Muscle of leg (tissue), 16 donors: Measurements from ENCODE around the gene PURA. TPM values are rescaled to one million over a fixed set of nuclear protein-coding genes. Genes with fewer than 3 reads are reported as not detected.

Experiments
- DNase-seq: peaks from one replicate; pipeline ENCODE4 v3.0.0; 2013
- H3K27ac ChIP-seq: one replicate; pipeline ENCODE4 v1.5.1; 2013; ENCODE audit warnings: mild to moderate bottlenecking, low read length, control low read depth
- H3K27me3 ChIP-seq: one replicate; pipeline ENCODE4 v1.6.1; 2013; ENCODE audit warnings: low read length; ENCODE audit not compliant: control insufficient read depth, insufficient read depth
- H3K36me3 ChIP-seq: one replicate; pipeline ENCODE4 v1.6.1; 2013; ENCODE audit warnings: low read length; ENCODE audit not compliant: control insufficient read depth, insufficient read depth
- H3K4me1 ChIP-seq: one replicate; pipeline ENCODE4 v1.6.1; 2013; ENCODE audit warnings: low read length; ENCODE audit not compliant: control insufficient read depth, insufficient read depth
- H3K4me3 ChIP-seq: one replicate; pipeline ENCODE4 v1.5.1; 2013; ENCODE audit warnings: low read length, control low read depth
- H3K9me3 ChIP-seq: replicated peaks from 2 replicates; pipeline ENCODE4 v1.6.1; 2013; ENCODE audit warnings: low read depth, low read length; ENCODE audit not compliant: control insufficient read depth
- WGBS: methylation state at CpG from one replicate; pipeline ENCODE4 v1.1.5; 2013; ENCODE audit warnings: missing lambda C conversion rate; ENCODE audit not compliant: insufficient coverage; 5-methylcytosine and 5-hydroxymethylcytosine counted together
- long read RNA-seq, 11 donors: transcript quantifications; one replicate each; lab custom pipeline, GENCODE V29; 2026
- polyA plus RNA-seq, 8 donors: library from polyadenylated mRNA; unstranded; fragments of 120-200 nt; gene quantifications; one replicate each; pipeline versions ENCODE4 v1.2.1 to v1.2.3, GENCODE V29; 2013; ENCODE audit warnings: inconsistent platforms in 1 of 8, low replicate concordance in 1 of 8; ENCODE audit not compliant: insufficient read length in 8 of 8, insufficient read depth in 1 of 8
- total RNA-seq: library from RNA; stranded (reverse); fragments of 120-200 nt; gene quantifications from one replicate; pipeline ENCODE4 v1.2.4, GENCODE V29; 2013

The PURA gene
- total RNA-seq (12.5 TPM), polyA plus RNA-seq (10 to 100 TPM in 2 of 8 donors, 1 to 10 TPM in 6; 5.9 to 10.3 (median 8.0) TPM)
- long read RNA-seq, donor 1, full-length matches to known transcripts: 15 of 15 reads
- long read RNA-seq, donor 1, partial matches to known transcripts: 0 of 15 reads
- long read RNA-seq, donor 1, other reads (novel, unspliced or antisense): 0 of 15 reads
- long read RNA-seq, donor 2, full-length matches to known transcripts: 3 of 3 reads
- long read RNA-seq, donor 2, partial matches to known transcripts: 0 of 3 reads
- long read RNA-seq, donor 2, other reads (novel, unspliced or antisense): 0 of 3 reads
- long read RNA-seq, donor 3, full-length matches to known transcripts: 16 of 16 reads
- long read RNA-seq, donor 3, partial matches to known transcripts: 0 of 16 reads
- long read RNA-seq, donor 3, other reads (novel, unspliced or antisense): 0 of 16 reads
- long read RNA-seq, donor 4, full-length matches to known transcripts: 9 of 9 reads
- long read RNA-seq, donor 4, partial matches to known transcripts: 0 of 9 reads
- long read RNA-seq, donor 4, other reads (novel, unspliced or antisense): 0 of 9 reads
- long read RNA-seq, donor 5, full-length matches to known transcripts: 42 of 42 reads
- long read RNA-seq, donor 5, partial matches to known transcripts: 0 of 42 reads
- long read RNA-seq, donor 5, other reads (novel, unspliced or antisense): 0 of 42 reads
- long read RNA-seq, donor 6, full-length matches to known transcripts: 23 of 23 reads
- long read RNA-seq, donor 6, partial matches to known transcripts: 0 of 23 reads
- long read RNA-seq, donor 6, other reads (novel, unspliced or antisense): 0 of 23 reads
- long read RNA-seq, donor 7, full-length matches to known transcripts: 20 of 20 reads
- long read RNA-seq, donor 7, partial matches to known transcripts: 0 of 20 reads
- long read RNA-seq, donor 7, other reads (novel, unspliced or antisense): 0 of 20 reads
- long read RNA-seq, donor 8, full-length matches to known transcripts: 31 of 31 reads
- long read RNA-seq, donor 8, partial matches to known transcripts: 0 of 31 reads
- long read RNA-seq, donor 8, other reads (novel, unspliced or antisense): 0 of 31 reads
- long read RNA-seq, donor 9, full-length matches to known transcripts: 21 of 21 reads
- long read RNA-seq, donor 9, partial matches to known transcripts: 0 of 21 reads
- long read RNA-seq, donor 9, other reads (novel, unspliced or antisense): 0 of 21 reads
- long read RNA-seq, donor 10, full-length matches to known transcripts: 44 of 44 reads
- long read RNA-seq, donor 10, partial matches to known transcripts: 0 of 44 reads
- long read RNA-seq, donor 10, other reads (novel, unspliced or antisense): 0 of 44 reads
- long read RNA-seq, donor 11, full-length matches to known transcripts: 30 of 30 reads
- long read RNA-seq, donor 11, partial matches to known transcripts: 0 of 30 reads
- long read RNA-seq, donor 11, other reads (novel, unspliced or antisense): 0 of 30 reads

DNA sequence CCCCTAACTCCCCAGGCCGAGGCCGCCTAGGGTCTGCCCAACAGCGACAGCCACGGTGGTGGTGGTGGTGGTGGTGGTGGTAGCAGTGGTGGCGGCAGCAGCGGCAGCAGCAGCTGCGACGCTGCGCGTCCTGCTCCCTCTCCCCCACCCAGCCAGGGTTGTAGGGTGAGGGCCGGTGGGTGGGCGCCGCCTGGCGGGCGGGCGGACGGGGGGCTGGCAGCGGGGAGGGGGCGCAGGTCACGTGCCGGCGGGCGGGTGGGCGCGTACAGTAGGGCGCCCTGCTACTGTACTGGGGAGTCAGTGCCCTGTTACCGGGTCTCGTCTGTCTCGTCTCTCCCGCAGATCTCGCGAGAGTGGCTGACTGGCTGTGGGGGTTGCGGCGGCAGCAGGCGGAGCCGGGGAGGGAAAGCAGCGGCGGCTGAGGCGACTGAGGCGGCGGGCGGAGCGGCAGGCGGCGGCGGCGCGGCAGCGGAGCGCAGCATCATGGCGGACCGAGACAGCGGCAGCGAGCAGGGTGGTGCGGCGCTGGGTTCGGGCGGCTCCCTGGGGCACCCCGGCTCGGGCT, at the start of gene PURA:
PURA (plus strand) TSS at position 411 of the 565 bp plus-strand sequence; CDS start at position 484, 73 bp downstream.
- no peaks in the 10 kb centered on the region for H3K9me3 ChIP-seq
- H3K36me3 ChIP-seq: no peaks in the 10 kb centered on the region
- peak within 1 kb of the TSS; percentile 81 for H3K4me3 ChIP-seq
- DNase-seq: peak; percentile 97
- H3K27ac ChIP-seq: peak within 1 kb of the TSS; percentile 78
- H3K4me1 ChIP-seq: peaks cover 18% of the 10 kb centered on the region
- H3K27me3 ChIP-seq: peaks cover 30% of the 10 kb centered on the region
- under 1% methylated on average over 42 of the region's 60 CpGs for WGBS

DNA sequence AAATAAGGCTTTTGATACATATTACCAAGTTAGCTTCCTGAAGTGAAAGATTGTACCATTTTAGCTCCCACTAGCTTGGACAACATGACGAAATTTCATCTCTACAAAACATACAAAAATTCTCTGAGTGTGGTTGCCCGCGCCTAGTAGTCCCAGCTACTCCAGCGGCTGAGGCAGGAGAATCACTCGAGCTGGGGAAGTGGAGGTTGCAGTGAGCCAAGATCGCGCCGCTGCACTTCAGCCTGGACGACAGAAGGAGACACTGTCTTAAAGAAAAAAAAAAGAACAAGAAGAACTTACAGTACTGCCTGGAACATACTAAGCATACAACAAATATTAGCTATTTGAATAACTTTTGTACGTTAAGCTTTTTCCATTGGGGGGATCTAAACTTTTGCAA, 41.1 kb upstream of the PURA start:
- Histone ChIP-seq H3K4me1 (no peaks in the 10 kb centered on the region), H3K27ac (no peak overlapping the region), H3K4me3 (no peak overlapping the region), H3K9me3 (no peaks in the 10 kb centered on the region), H3K27me3 (peaks cover 15% of the 10 kb centered on the region), H3K36me3 (no peaks in the 10 kb centered on the region)
- DNase-seq: no peak
- WGBS: no CpG with 5 or more reads among the region's 10 CpGs

DNA sequence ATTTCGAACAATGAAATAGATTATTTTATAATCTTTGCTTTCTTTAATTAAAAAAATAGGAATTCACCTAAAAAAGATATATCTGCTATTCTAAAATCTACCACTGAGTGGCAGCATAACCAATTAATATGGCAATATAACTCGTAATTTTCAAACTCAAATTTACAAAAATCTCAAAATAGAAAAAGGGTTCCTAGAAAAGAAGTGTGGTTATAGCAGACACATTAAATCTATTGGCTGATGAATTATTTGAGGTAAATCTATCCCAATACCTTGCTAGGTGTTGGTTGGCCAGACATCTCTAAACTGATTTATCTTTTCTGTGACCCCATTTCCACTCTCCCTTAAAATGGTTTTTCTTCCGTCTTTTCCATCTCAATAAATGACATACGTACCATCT, 40.6 kb upstream of the PURA start:
- Histone ChIP-seq H3K27me3 (peaks cover 15% of the 10 kb centered on the region), H3K36me3 (no peaks in the 10 kb centered on the region), H3K4me1 (no peaks in the 10 kb centered on the region), H3K9me3 (no peaks in the 10 kb centered on the region), H3K27ac (no peak overlapping the region), H3K4me3 (no peak overlapping the region)
- DNase-seq: peak; percentile 16
- WGBS: no CpG with 5 or more reads among the region's 4 CpGs

DNA sequence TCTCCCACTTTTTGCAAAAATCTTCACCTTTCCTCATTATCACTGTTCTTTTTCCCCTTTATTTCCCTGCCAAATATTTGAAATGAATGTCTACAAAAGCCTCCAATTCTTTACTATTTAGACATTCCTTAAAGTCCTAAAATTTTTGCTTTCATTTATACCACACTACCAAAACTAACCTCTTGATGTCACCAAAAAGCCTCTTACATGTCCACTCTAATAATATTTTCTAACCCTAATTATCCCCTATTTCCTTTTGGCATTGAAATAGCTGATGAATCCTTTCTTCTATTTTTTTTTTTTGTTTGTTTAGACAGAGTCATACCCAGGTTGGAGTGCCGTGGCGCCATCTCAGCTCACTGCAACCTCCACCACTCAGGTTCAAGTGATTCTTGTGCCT, 38.5 kb upstream of the PURA start:
- H3K27ac ChIP-seq: no peak overlapping the region
- H3K36me3 ChIP-seq: no peaks in the 10 kb centered on the region
- no peak for DNase-seq
- no peak overlapping the region for H3K4me3 ChIP-seq
- WGBS: no CpG with 5 or more reads among the region's 2 CpGs
- peaks cover 12% of the 10 kb centered on the region for H3K27me3 ChIP-seq
- no peaks in the 10 kb centered on the region for H3K4me1 ChIP-seq
- H3K9me3 ChIP-seq: no peaks in the 10 kb centered on the region

DNA sequence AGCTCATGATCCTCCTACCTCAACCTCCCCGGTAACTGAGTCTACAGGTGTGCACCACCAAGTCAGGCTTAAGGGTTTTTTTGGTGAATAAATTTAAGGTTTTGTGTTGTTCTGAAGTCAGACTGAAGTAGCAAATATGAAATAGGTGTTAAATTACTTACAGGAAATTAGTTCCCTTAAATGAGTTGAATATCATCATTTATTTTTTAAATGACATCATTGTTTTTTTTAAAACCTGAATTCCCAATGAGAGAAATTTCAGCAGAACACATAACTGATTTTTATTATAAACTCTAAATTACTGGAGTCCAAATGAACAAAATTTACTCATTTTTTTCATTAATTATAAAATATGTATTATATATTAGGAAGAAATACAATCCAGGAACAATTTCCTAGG, 37.8 kb upstream of the PURA start:
- no CpG with 5 or more reads among the region's 1 CpG for WGBS
- Histone ChIP-seq H3K9me3 (no peaks in the 10 kb centered on the region), H3K27ac (no peak overlapping the region)

DNA sequence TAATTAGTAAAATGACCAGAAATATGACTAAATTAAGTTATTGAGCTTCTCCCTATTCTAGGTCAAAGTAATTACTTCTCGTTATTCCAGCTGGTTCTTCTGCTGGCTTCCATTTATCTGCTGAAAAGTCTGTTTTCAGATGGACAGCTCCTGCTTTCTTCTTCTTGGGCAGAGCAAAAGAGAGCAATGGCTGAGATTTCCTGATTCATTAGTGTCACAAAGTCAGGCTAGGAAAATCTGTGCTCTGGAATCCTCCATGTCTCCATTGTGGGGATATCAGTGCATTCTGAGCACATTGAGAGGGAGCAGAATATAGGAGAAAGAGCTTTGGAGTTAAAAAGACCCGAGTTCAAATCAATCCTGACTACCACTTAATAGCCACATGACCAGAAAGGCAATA, 37.1 kb upstream of the PURA start:
- DNase-seq: no peak
- H3K9me3 ChIP-seq: no peaks in the 10 kb centered on the region
- no CpG with 5 or more reads among the region's 2 CpGs for WGBS
- H3K4me1 ChIP-seq: no peaks in the 10 kb centered on the region
- H3K4me3 ChIP-seq: no peak overlapping the region
- no peak overlapping the region for H3K27ac ChIP-seq
- peaks cover 14% of the 10 kb centered on the region for H3K27me3 ChIP-seq
- H3K36me3 ChIP-seq: no peaks in the 10 kb centered on the region

More for the DNA sequence above, 37.8 kb upstream of the PURA start:
- H3K4me3 ChIP-seq: no peak overlapping the region
- H3K27me3 ChIP-seq: peaks cover 14% of the 10 kb centered on the region
- H3K36me3 ChIP-seq: no peaks in the 10 kb centered on the region
- no peak for DNase-seq
- H3K4me1 ChIP-seq: no peaks in the 10 kb centered on the region

DNA sequence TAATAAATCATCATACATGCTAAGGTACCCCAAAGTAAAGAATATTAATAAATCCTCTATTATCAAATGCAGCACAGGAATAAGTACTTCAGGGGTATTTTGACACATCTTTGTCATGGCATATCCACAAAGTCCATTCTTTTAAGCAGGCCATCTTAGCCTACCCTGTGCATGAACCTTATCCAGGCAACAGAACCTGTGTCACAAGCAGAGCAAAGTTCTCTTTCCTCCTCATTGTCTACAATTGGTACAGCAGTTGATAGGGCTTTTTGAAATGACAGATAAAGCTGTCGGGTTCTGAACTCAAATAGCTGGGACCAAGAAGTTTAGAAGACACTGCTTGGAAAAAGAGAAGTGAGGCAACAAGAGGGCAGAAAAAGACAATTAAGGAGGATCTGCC, 30.8 kb upstream of the PURA start:
- no peaks in the 10 kb centered on the region for H3K9me3 ChIP-seq
- H3K36me3 ChIP-seq: no peaks in the 10 kb centered on the region
- peaks cover 17% of the 10 kb centered on the region for H3K27me3 ChIP-seq
- H3K4me1 ChIP-seq: no peaks in the 10 kb centered on the region
- no peak overlapping the region for H3K4me3 ChIP-seq
- 100% methylated on average over 1 of the region's 1 CpG for WGBS
- no peak for DNase-seq
- H3K27ac ChIP-seq: no peak overlapping the region

DNA sequence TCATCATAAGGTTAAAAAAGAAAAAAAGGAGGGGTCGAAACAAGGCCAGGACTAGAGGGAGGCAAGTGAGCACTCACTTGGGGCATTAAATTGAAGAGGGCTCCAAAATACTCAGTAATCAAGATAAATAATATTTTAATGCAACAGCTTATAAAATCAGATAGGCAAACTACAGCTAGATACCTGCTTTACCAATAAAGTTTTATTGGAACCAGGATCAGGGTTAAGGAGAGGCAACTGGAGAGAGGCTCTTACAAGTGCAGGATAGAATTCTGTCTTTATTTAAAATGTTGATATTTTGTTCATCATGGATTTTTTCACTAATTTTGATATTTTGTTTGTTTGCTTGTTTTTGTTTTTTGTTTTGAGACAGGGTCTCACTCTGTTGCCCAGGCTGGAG, 30.3 kb upstream of the PURA start:
- H3K4me3 ChIP-seq: no peak overlapping the region
- no peak for DNase-seq
- H3K9me3 ChIP-seq: no peaks in the 10 kb centered on the region
- H3K27ac ChIP-seq: no peak overlapping the region
- peaks cover 17% of the 10 kb centered on the region for H3K27me3 ChIP-seq
- no CpG with 5 or more reads among the region's 1 CpG for WGBS
- H3K4me1 ChIP-seq: no peaks in the 10 kb centered on the region
- H3K36me3 ChIP-seq: no peaks in the 10 kb centered on the region

DNA sequence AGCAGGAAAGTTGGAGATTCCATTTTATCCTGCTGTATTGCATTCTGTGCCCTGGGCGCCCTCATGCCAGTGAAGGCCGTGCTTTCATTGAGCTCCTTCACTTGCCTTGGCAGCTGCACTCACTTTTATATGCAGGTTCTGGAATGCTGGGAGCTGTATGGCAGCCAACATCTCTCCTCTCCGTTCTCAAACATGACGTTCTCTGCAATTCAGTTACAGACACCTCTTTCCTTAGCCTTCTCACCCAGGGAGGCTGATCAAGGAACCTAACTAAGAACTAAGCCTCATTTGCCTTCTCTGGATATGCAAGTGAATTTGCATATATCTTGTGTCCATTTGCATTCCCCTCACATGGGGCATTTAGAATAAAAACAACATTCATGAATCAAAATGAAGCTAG, 29.4 kb upstream of the PURA start:
- 17% methylated on average over 2 of the region's 4 CpGs for WGBS
- Histone ChIP-seq H3K4me1 (no peaks in the 10 kb centered on the region), H3K9me3 (no peaks in the 10 kb centered on the region), H3K36me3 (no peaks in the 10 kb centered on the region), H3K4me3 (no peak overlapping the region), H3K27ac (no peak overlapping the region), H3K27me3 (peaks cover 14% of the 10 kb centered on the region)
- peak; percentile 9 for DNase-seq
